HG02642 (cell line): ENCODE results near the gene CARNS1.
"Not testable (repeated sequence)": the region's sequence is repeated elsewhere in the genome, so short reads cannot be mapped to it uniquely, and the experiment has no call there.

ENCODE experiments used
- ATAC-seq: cut with Tn5 transposase; IDR thresholded peaks from one replicate; pipeline ENCODE4 v1.9.1; 2021; ENCODE audit warnings: mild to moderate bottlenecking; ENCODE audit not compliant: unreplicated experiment, poor library complexity

The CARNS1 gene

DNA sequence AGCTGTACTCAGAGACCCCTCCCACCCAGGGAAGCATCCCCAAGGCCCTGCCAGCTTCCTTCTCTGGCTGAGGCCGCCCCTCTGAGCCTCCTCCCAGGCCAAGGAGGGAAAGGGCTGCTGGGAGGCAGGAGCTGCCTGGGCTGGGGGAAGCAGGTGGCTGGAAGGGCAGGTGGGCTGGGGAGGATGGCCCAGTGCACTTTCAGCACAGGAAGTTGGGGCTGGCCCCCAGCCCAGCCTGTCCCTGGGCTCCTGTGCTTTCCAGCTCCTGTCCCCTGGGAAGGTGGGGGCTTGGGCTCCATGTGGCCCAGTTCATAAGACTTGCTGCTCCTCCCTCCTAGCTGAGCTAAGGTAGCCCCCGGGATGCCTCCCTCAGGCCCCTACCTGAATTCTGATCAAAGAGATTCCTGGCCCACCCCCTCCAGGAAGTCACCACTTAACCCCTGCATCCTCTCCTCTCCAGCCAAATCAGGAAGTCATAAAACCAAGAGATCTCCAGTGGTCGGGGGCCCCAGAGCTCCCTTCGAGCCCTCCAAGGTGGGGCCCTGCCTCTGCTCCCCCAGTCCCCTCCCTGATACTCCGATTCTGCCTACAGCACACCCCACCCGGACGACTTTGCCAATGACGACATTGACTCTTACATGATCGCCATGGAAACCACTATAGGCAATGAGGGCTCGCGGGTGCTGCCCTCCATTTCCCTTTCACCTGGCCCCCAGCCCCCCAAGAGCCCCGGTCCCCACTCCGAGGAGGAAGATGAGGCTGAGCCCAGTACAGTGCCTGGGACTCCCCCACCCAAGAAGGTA lies 18.7 kb upstream of the CARNS1 start:
- no peak for ATAC-seq

DNA sequence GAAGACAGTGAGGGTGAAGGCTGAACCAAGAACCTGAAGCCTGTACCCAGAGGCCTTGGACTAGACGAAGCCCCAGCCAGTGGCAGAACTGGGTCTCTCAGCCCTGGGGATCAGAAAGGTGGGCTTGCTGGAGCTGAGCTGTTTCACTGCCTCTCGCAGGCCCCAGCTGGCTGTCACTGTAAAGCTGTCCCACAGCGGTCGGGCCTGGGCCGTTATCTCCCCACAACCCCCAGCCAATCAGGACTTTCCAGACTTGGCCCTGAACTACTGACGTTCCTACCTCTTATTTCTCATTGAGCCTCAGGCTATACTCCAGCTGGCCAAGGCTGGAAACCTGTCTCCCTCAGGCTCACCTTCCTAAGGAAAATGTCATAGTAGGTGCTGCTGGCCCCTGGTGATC lies 17.9 kb upstream of the CARNS1 start:
- no peak for ATAC-seq

DNA sequence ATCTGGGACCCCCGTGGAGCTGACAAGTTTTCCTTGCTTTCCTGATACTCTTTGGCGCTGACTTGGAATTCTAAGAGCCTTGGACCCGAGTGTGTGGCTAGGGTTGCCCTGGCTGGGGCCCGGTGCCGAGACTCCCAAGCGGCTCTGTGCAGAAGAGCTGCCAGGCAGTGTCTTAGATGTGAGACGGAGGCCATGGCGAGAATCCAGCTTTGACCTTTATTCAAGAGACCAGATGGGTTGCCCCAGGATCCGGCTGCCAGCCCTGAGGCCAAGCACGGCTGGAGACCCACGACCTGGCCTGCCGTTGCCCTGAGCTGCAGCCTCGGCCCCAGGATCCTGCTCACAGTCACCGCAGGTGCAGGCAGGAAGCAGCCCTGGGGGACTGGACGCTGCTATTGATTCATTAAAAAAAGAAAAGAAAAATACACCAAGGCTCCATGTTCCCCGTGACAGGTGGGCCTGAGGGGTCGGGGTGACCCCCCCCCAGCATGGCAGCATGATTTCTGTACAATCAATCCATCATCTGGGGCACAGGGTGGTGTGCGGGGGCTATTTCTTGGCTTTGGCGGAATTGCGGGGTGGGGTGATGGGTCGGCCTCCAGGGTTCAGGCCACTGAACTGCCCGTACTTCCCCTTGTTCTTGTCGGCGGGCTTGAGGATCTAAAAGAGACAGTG lies 17.4 kb upstream of the CARNS1 start:
- ATAC-seq = no peak

DNA sequence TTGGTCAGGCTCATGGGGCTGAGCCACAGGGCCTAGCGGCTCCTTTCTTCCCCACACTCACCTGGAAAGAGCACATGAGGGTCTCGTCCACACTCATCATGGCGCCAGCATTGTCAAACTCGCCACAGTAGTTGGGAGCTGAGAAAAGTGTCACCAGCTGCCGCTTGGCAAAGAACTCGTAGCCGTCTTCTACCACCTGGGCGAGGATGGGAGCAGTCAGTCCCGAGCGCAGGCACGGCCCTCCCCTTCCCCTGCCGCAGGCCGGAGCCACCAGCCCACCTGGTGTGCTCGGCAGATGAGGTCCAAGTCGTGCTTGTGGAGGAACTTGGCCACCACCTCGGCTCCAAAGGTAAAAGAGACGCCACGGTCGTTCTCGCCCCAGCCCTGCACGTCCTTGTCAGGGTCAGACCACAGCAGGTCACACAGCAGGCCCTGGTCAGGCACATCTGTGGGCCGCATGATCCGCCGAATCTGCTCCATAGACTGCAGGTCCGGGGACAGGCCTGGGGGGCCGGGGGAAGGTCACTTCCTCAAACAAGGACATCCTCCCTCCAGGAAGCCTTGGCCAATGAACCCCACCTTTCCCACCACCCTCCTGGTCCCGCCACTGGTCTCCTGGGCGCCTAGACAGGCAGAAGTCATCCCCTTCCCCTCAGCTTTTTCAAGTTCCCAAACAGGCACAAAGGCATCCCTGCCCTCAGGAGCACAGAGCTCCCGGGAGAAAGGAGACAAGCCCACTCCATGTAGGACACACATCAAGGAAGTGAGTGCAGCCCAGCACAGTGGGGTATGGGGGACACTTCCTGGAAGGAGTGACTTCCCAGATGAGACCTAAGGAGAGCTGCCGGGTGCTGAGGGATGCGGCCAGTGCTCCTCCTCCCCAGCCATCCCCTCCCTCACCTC lies 16.6 kb upstream of the CARNS1 start:
- no peak for ATAC-seq

DNA sequence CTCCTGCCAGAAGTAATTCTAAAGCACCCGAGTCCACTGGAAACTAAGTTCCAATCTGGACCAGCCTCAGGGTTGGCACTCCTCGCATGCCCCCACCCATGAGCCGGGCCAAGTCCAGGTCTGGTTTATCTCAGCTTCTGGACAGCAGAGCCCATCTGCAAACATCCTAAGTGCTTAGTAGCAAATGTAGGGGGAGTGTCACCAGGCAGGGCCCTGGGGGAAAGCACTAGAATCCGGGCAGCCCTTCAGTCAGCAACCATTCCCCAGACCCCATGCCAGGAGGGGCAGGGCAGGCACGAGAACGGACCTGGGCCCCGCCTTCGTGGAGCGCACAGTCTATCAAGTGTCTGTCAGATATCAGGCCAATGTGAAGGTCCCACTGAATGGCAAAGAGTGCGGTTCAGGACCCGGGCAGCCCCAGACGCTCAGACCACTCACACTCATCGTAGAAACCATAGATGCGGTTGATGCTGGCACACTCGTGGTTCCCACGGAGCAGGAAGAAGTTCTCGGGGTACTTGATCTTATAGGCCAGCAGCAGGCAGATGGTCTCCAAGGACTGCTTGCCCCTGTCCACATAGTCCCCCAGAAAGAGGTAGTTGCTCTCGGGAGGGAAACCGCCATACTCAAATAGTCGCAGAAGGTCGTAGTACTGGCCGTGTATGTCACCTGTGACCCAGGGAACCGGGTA lies 15.1 kb upstream of the CARNS1 start:
- no peak for ATAC-seq

DNA sequence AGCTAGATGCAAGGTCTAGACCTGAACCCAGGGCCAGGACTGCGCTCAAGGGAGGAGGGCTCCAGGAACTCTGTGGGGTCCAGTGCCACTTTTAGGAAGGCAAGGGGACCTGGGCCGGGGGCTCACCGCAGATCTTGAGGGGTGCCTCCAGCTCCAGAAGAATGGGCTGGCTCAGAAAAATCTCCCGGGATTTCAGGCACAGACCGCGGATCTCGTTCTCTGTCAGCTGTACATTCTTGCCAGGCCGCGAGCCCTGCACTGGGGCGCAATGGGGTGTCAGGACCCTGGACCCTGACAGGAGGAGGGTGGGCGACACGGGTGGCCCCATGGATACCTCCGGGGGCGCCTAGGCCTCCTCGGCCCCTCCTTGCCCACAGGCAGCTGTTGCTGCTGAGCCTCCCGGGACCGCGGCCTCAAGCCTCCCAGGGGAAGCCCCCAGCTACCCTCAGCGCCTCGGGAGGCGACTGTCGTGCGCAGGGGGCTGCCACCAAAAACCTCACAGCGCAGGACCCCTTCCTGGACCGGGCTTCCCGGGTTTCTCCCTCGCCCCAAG lies 14.5 kb upstream of the CARNS1 start:
- peak; percentile 29 for ATAC-seq

DNA sequence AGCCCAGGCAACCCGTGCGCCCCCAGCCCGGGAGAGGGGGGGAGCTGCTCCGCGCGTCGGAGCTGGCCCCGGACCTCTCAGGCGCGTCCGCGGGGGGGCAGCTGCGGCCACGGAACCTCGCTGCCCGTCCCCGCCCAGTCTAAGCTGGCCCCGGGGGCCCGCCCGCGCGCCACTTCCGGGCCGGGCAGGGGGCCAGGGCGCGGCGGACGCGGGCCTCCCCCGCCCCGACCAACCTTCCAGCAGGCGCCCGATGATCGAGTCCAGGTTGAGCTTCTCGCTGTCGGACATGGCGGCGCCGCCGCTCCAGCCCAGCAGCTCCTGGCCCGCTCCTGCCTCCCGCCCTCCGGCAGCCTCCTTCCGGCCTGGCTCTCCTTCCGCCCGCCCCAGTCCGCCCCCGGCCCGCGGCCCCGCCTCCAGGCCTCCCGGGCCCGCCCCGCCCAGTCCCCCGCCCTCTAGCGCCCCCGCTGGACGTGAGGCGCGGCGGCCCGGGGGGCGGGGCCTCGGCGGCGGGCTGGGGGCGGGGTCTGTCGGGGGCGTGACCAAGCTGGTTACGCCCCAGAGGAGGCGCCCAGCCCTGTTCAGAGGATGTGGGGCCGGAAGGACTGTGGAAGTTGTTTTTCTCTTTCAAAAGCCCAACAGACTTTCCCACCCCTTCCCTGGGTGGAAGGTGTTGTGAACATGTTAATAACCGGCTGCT lies 13.8 kb upstream of the CARNS1 start, which contains the start of gene PPP1CA:
TSS of gene PPP1CA (minus strand) at position 364 of the 697 bp plus-strand sequence. CDS start at position 288, 76 bp downstream.
- ATAC-seq = peak; percentile 70

DNA sequence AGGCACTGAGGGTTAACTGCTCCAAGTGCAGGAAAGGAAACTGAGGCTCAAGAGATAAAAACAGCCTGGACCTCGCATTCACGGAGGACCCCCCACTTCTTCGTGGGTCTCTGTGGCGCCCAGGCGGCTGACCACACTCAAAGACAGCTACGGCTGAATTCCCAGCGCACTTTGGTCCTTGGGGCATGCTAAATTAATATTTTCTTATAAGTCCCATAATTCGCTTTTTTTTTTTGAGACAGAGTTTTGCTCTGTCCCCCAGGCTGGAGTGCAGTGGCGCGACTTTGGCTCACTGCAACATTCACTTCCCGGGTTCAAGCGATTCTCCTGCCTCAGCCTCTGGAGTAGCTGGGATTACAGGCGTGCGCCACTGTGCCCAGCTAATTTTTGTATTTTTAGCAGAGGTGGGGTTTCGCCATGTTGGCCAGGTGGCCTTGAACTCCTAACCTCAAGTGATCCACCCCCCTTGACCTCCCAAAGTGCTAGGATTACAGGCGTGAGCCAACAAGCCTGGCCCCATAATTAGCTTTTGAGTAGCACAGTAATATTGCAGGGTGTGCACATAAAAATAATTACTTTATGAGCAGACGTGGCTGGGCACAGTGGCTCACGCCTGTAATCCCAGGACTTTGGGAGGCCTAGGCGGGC lies 13.2 kb upstream of the CARNS1 start:
- not testable (repeated sequence) for ATAC-seq

DNA sequence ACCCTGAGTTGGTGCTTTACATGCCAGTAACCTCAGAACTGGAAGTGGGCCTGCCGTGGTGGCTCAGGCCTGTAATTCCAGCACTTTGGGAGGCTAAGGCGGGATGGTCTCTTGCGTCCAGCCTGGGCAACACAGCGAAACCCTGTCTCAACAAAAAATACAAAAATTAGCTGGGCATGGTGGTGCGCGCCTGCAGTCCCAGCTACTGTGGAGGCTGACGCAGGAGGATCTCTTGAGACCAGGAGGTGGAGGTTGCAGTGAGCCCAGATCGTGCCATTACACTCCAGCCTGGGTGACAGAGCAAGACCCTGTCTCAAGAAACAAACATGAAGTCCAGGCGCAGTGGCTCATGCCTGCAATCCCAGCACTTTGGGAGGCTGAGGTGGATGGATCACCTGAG lies 12.4 kb upstream of the CARNS1 start:
- ATAC-seq = not testable (repeated sequence)

DNA sequence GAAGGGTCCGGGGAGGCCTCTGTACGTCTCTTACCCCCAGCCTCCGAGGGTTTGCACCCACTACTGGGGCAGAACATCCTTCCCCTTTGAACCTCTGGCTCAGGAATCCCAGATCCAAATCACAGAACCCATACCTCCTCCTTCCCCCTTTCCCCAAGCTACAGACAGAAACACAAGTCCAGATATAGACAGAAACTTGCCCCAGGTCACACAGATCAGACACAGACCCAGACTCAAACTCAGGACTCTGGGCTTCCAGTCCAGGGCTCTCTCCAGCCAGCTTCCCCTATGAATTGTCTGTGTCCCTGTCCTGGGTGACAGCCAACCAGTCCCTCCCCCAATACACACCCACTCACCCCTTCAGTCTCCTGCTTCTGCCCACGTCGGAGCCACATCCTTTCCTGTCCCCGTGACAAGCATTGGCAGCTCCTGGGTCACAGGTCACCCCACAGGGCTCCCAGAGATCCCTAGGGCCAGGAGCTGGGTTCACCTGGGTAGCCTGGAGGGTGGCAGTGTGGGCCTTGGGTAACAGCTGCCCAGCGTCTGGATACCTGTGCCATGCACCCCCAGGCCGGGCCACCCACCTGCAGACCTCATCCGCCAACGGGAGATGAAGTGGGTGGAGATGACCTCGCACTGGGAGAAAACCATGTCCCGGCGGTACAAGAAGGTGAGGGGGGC lies 10.8 kb upstream of the CARNS1 start:
- ATAC-seq = no peak

DNA sequence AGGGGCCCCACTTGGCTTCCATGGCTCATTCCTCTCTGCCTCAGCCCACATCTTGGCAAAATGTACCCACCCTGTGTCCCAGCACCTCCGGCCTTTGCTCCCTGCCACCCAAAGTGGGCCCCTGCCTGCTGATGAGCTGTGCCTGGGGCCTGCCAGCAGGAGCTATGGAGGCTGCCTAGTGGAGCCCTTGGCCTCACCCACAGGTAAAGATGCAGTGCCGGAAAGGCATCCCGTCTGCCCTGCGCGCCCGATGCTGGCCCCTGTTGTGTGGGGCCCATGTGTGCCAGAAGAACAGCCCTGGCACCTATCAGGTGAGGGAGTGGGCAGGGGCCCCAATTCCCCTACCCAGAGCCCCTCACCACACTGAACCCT lies 10.3 kb upstream of the CARNS1 start:
- ATAC-seq = no peak

DNA sequence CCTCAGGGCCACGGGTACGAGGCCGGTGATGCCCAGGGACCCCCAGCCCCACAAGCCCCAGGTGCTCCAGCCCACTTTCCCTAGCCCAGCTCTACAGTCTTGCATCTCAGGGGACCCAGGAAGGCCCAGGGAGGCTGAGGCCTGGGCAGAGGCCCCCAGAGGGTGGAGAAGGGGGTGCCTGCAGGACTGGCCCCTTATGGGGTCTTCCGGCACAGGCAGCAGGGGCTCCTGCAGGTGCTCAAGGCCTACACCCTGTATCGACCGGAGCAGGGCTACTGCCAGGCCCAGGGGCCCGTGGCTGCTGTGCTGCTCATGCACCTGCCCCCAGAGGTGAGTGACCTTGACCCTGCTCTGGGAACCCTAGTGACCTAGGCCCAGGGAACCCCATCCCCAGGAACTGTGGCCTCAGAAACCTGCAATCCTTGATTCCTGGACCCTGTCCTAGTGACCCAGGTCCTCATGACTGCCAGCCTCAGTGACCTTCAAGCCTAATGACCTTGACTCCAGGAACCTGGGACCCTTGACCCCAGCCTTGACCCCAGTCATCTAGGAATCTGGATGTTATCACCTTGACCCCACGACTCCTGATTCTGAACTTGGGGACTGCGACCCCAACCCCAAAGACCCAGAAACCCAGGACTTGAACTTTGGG lies 9.7 kb upstream of the CARNS1 start:
- no peak for ATAC-seq

DNA sequence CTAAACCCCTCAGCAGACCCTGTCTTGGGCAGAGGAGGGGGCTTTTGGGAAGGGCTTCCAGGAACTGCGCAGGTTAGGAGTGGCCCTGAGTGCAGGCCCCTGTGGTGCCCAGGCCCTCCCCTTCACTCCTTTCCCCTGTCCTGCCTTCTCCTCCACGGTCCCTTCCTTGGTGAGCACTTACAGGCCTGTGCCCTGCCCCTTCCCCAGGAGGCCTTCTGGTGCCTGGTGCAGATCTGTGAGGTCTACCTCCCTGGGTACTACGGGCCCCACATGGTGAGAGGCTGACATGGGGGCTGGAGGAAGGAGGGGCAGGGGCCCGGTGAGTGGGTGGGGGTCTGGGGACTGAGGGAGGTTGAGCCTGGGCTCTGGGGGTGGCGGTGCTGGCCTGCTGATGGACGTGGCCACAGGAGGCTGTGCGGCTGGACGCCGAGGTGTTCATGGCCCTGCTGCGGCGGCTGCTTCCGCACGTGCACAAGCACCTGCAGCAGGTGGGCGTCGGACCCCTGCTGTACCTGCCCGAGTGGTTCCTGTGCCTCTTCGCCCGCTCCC lies 9.0 kb upstream of the CARNS1 start:
- no peak for ATAC-seq

DNA sequence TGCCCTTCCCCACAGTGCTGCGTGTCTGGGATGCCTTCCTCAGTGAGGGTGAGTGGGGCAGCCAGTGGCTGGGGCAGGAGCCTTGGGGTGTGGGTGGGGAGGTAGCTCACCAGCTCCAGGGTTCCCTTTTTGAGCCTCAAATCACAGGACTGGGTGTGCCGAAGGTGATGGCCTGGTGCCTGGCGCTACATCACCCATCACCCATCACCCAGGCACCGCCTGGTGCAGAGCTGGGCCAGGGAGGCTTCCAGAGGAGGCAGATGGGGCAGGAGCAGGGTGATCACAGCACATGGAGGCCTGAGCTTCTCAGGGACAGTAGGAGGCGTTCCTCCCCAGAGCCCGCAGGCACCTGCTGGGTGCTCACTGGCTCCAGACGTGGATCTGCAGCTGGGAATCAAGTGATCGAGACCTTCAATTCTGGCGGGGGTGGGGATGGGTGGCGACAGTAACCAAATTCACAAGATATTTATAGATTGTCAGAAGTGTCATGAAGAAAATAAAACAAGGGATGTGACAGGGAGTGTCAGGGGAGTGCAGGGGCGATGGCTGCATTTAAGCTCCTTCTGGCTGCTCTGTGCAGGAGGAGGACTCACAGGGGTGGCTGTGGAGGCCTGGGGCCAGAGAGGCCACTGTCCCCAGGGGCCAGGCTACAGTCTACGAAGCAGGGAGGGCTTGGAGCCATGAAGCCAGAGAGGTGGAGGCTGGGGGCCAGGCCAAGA lies 8.3 kb upstream of the CARNS1 start:
- ATAC-seq = no peak

DNA sequence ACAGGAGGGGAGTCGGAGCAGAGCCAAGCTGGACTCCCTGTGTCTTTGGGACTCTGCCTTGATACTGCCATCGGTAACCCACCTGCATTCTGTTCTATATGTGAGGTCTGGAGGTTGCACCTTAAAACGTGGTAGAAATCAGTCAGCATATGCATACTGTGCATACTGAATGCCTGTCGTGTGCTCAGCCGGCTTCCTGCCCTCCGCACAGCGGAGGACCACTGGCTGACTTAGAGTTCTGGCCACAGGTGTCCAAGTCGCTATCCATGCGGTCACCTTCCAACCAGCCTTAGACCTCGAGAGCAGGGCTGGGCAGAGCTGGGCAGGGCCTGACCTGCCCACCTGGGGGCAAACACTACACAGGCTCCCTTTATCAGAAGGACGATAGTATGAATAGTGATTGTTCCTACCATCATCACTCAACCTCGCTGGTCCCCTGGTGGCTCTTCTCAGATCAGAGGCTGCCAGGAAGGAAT lies 7.8 kb upstream of the CARNS1 start:
- ATAC-seq = no peak

DNA sequence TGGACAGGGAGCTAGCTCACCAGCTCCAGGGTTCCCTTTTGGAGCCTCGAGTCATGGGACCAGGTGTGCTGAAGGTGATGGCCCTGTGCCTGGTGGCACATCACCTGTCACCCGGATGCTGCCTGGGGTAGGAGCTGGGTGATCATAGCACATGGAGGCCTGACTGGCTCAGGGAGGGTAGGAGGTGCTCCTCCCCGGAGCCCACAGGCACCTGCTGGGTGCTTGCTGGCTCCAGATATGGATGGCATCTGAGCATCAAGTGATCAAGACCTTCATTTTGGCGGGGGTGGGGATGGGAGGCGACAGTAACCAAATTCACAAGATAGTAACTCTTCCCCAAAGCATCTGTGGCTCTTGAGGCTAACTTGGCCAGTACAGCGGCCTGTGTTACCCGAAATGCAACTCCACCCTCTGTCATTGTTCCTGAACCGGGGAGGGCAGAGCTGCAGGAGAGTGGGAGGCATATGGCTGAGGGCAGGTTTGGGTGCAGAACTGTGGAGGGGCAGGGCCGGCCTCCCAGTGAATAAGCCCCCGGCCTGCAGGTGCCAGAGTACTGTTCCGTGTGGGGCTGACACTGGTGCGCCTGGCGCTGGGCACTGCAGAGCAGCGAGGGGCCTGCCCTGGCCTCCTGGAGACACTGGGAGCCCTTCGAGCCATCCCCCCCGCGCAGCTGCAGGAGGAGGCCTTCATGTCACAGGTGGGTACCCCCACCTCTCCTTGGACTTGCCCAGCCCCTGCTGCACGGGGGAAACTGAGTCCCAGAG lies 6.9 kb upstream of the CARNS1 start:
- ATAC-seq = peak; percentile 15
